ENCODE measurements around the gene COL6A1. TPM values are rescaled to one million over a fixed set of nuclear protein-coding genes. Genes with fewer than 3 reads are reported as not detected.

The COL6A1 gene
- total and polyA plus RNA-seq, 2 experiments from 2014 or later = 296 to 592 TPM

DNA sequence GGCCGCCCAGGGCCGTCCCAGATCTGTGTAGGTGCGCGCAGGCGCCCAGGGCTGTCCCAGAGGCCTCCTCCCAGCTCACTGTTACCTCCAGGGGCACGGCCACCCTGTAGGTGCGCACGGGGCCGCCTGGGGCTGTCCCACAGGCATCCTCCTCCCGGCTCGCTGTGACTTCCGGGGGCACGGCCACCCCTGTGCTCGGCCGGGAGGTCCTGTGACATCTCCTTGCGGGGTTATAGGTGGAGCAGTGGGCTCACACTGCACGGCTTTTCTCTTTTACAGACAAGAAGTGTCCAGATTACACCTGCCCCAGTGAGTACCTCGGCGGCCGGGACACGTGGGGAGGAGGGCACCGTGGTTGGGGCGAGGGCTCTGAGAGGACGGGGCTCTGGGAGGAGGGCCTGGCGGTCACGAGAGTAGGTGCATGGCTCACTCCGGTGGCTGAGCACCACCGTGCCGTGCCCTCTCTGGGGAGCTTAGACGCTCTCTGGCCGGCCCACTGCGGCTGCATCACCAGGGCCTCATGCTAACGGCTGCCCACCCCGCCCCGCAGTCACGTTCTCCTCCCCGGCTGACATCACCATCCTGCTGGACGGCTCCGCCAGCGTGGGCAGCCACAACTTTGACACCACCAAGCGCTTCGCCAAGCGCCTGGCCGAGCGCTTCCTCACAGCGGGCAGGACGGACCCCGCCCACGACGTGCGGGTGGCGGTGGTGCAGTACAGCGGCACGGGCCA is 21.4 kb downstream of the COL6A1 start:
- no peak overlapping the region for H3K4me2 ChIP-seq
- H3K9me3 ChIP-seq (ENCODE audit: low read depth) = no peaks in the 10 kb centered on the region
- H3K27me3 ChIP-seq = no peaks in the 10 kb centered on the region
- no peak overlapping the region for H3K4me3 ChIP-seq
- H3K4me1 ChIP-seq (ENCODE audit: insufficient read depth) = no peaks in the 10 kb centered on the region
- H4K20me1 ChIP-seq (ENCODE audit: insufficient read depth, poor library complexity, severe bottlenecking) = no peaks in the 10 kb centered on the region
- no peak overlapping the region for H3K27ac ChIP-seq
- TF ChIP-seq EZH2 (IDR thresholded peaks at IDR 0.05; ENCODE audit: borderline replicate concordance) (no peak), EZH2phosphoT487 (IDR thresholded peaks at IDR 0.05; ENCODE audit: low read depth, severe bottlenecking, unreplicated experiment) (no peak)
- TF ChIP-seq, protein P1, sequence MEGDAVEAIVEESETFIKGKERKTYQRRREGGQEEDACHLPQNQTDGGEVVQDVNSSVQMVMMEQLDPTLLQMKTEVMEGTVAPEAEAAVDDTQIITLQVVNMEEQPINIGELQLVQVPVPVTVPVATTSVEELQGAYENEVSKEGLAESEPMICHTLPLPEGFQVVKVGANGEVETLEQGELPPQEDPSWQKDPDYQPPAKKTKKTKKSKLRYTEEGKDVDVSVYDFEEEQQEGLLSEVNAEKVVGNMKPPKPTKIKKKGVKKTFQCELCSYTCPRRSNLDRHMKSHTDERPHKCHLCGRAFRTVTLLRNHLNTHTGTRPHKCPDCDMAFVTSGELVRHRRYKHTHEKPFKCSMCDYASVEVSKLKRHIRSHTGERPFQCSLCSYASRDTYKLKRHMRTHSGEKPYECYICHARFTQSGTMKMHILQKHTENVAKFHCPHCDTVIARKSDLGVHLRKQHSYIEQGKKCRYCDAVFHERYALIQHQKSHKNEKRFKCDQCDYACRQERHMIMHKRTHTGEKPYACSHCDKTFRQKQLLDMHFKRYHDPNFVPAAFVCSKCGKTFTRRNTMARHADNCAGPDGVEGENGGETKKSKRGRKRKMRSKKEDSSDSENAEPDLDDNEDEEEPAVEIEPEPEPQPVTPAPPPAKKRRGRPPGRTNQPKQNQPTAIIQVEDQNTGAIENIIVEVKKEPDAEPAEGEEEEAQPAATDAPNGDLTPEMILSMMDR (IDR thresholded peaks at IDR 0.05; ENCODE audit: poor library complexity) = no peak
- no peak overlapping the region for H2AFZ ChIP-seq
- no peaks in the 10 kb centered on the region for H3K79me2 ChIP-seq
- DNase-seq (ENCODE audit: low spot score) = no peak
- no peaks in the 10 kb centered on the region for H3K9me2 ChIP-seq (replicated peaks; ENCODE audit: insufficient read depth)
- WGBS (ENCODE audit: low lambda C conversion rate, missing lambda C conversion rate) = 98% methylated on average over 38 of the region's 54 CpGs
- no peaks in the 10 kb centered on the region for H3K36me3 ChIP-seq (replicated peaks; ENCODE audit: insufficient read depth, low read depth)

DNA sequence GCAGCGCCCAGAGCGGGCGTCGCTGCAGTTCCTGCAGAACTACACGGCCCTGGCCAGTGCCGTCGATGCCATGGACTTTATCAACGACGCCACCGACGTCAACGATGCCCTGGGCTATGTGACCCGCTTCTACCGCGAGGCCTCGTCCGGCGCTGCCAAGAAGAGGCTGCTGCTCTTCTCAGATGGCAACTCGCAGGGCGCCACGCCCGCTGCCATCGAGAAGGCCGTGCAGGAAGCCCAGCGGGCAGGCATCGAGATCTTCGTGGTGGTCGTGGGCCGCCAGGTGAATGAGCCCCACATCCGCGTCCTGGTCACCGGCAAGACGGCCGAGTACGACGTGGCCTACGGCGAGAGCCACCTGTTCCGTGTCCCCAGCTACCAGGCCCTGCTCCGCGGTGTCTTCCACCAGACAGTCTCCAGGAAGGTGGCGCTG is 22.0 kb downstream of the COL6A1 start:
- Histone ChIP-seq H3K27me3 (no peaks in the 10 kb centered on the region), H2AFZ (no peak overlapping the region), H3K36me3 (replicated peaks; ENCODE audit: insufficient read depth, low read depth) (no peaks in the 10 kb centered on the region), H3K4me1 (ENCODE audit: insufficient read depth) (no peaks in the 10 kb centered on the region), H4K20me1 (ENCODE audit: insufficient read depth, poor library complexity, severe bottlenecking) (no peaks in the 10 kb centered on the region), H3K79me2 (no peaks in the 10 kb centered on the region), H3K9me3 (ENCODE audit: low read depth) (no peaks in the 10 kb centered on the region), H3K4me3 (no peak overlapping the region), H3K4me2 (no peak overlapping the region), H3K9me2 (replicated peaks; ENCODE audit: insufficient read depth) (no peaks in the 10 kb centered on the region), H3K27ac (no peak overlapping the region)
- no peak for TF ChIP-seq EZH2 (IDR thresholded peaks at IDR 0.05; ENCODE audit: borderline replicate concordance)
- TF ChIP-seq, protein P1 (IDR thresholded peaks at IDR 0.05; ENCODE audit: poor library complexity) = no peak
- no peak for TF ChIP-seq EZH2phosphoT487 (IDR thresholded peaks at IDR 0.05; ENCODE audit: low read depth, severe bottlenecking, unreplicated experiment)
- WGBS (ENCODE audit: low lambda C conversion rate, missing lambda C conversion rate) = 95% methylated on average over 40 of the region's 42 CpGs
- no peak for DNase-seq (ENCODE audit: low spot score)

DNA sequence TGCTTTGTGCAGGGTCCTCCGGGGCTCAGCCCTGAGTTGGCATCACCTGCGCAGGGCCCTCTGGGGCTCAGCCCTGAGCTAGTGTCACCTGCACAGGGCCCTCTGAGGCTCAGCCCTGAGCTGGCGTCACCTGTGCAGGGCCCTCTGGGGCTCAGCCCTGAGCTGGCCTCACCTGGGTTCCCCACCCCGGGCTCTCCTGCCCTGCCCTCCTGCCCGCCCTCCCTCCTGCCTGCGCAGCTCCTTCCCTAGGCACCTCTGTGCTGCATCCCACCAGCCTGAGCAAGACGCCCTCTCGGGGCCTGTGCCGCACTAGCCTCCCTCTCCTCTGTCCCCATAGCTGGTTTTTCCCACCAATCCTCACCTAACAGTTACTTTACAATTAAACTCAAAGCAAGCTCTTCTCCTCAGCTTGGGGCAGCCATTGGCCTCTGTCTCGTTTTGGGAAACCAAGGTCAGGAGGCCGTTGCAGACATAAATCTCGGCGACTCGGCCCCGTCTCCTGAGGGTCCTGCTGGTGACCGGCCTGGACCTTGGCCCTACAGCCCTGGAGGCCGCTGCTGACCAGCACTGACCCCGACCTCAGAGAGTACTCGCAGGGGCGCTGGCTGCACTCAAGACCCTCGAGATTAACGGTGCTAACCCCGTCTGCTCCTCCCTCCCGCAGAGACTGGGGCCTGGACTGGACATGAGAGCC is 22.7 kb downstream of the COL6A1 start:
- Histone ChIP-seq H4K20me1 (ENCODE audit: insufficient read depth, poor library complexity, severe bottlenecking) (no peaks in the 10 kb centered on the region), H3K79me2 (no peaks in the 10 kb centered on the region), H3K4me3 (no peak overlapping the region), H3K27me3 (no peaks in the 10 kb centered on the region), H3K4me2 (no peak overlapping the region), H3K4me1 (ENCODE audit: insufficient read depth) (no peaks in the 10 kb centered on the region), H2AFZ (no peak overlapping the region), H3K9me3 (ENCODE audit: low read depth) (no peaks in the 10 kb centered on the region), H3K27ac (no peak overlapping the region), H3K9me2 (replicated peaks; ENCODE audit: insufficient read depth) (no peaks in the 10 kb centered on the region), H3K36me3 (replicated peaks; ENCODE audit: insufficient read depth, low read depth) (no peaks in the 10 kb centered on the region)
- TF ChIP-seq EZH2phosphoT487 (IDR thresholded peaks at IDR 0.05; ENCODE audit: low read depth, severe bottlenecking, unreplicated experiment) = no peak
- no peak for TF ChIP-seq EZH2 (IDR thresholded peaks at IDR 0.05; ENCODE audit: borderline replicate concordance)
- TF ChIP-seq, protein P1 (IDR thresholded peaks at IDR 0.05; ENCODE audit: poor library complexity) = no peak
- 89% methylated on average over 23 of the region's 24 CpGs for WGBS (ENCODE audit: low lambda C conversion rate, missing lambda C conversion rate)
- no peak for DNase-seq (ENCODE audit: low spot score)

Measured in hepatocyte (in vitro differentiated cells).